ENCODE data around the gene ROPN1L. TPM values are rescaled to one million over a fixed set of nuclear protein-coding genes. Genes with fewer than 3 reads are reported as not detected.
"Not testable (repeated sequence)": the region's sequence is repeated elsewhere in the genome, so short reads cannot be mapped to it uniquely, and the experiment has no call there.

The ROPN1L gene
- under 1 TPM in 1 of 2 donors, not detected in 1; 0.18 TPM for total RNA-seq

- peak; percentile 97 to 99 for ATAC-seq
- peaks cover 0 to 12% of the 10 kb centered on the region in 2 donors for H3K36me3 Mint-ChIP-seq
- DNase-seq (ENCODE audit: low spot score in 2 of 2) = peak; percentile 83 to 86
- H3K27ac Mint-ChIP-seq = no peak within 1 kb of the TSS
- H3K9me3 Mint-ChIP-seq = no peaks in the 10 kb centered on the region
These were observed at the start of gene ROPN1L for GRCh38 chr5:10441083-10441991. Gene ROPN1L (plus strand): TSS chr5:10441879. CDS start chr5:10442168, 289 bp downstream.

- ATAC-seq; H3K9me3 Mint-ChIP-seq; DNase-seq (ENCODE audit: low spot score in 2 of 2); H3K27ac Mint-ChIP-seq: not testable (repeated sequence)
- H3K36me3 Mint-ChIP-seq = peaks cover 0 to 21% of the 10 kb centered on the region in 2 donors
These were observed 48.9 kb upstream of the ROPN1L start for GRCh38 chr5:10392567-10393328.

GRCh38 chr5:10393491-10393890, 48.2 kb upstream of the ROPN1L start:
- Mint-ChIP-seq H3K36me3 (peaks cover 0 to 21% of the 10 kb centered on the region in 2 donors), H3K27ac (no peak overlapping the region), H3K9me3 (no peaks in the 10 kb centered on the region)
- no peak for ATAC-seq
- no peak for DNase-seq (ENCODE audit: low spot score in 2 of 2)

GRCh38 chr5:10396552-10396951, 45.1 kb upstream of the ROPN1L start:
- peaks cover 0 to 17% of the 10 kb centered on the region in 2 donors for H3K36me3 Mint-ChIP-seq
- H3K9me3 Mint-ChIP-seq = no peaks in the 10 kb centered on the region
- no peak for DNase-seq (ENCODE audit: low spot score in 2 of 2)
- no peak for ATAC-seq
- H3K27ac Mint-ChIP-seq = no peak overlapping the region

- peaks cover 0 to 8% of the 10 kb centered on the region in 2 donors for H3K36me3 Mint-ChIP-seq
- H3K9me3 Mint-ChIP-seq = no peaks in the 10 kb centered on the region
- ATAC-seq = no peak
- no peak overlapping the region for H3K27ac Mint-ChIP-seq
- DNase-seq (ENCODE audit: low spot score in 2 of 2) = no peak
These were observed 41.8 kb upstream of the ROPN1L start for GRCh38 chr5:10399839-10400238.

- ATAC-seq (no peak), DNase-seq (ENCODE audit: low spot score in 2 of 2) (no peak)
- H3K9me3 Mint-ChIP-seq = no peaks in the 10 kb centered on the region
- peaks cover 0 to 8% of the 10 kb centered on the region in 2 donors for H3K36me3 Mint-ChIP-seq
- no peak overlapping the region for H3K27ac Mint-ChIP-seq
These were observed 41.3 kb upstream of the ROPN1L start for GRCh38 chr5:10400411-10400810.

GRCh38 chr5:10400831-10401230, 40.8 kb upstream of the ROPN1L start:
- H3K9me3 Mint-ChIP-seq = no peaks in the 10 kb centered on the region
- peaks cover 0 to 8% of the 10 kb centered on the region in 2 donors for H3K36me3 Mint-ChIP-seq

GRCh38 chr5:10401498-10401897, 40.2 kb upstream of the ROPN1L start:
- no peaks in the 10 kb centered on the region for H3K9me3 Mint-ChIP-seq
- peaks cover 0 to 2% of the 10 kb centered on the region in 2 donors for H3K36me3 Mint-ChIP-seq
- no peak overlapping the region for H3K27ac Mint-ChIP-seq
- ATAC-seq (peak in 1 of 2 donors; percentile 43), DNase-seq (ENCODE audit: low spot score in 2 of 2) (no peak)

More at GRCh38 chr5:10400831-10401230, 40.8 kb upstream of the ROPN1L start:
- no peak overlapping the region for H3K27ac Mint-ChIP-seq
- ATAC-seq (no peak), DNase-seq (ENCODE audit: low spot score in 2 of 2) (no peak)

- peaks cover 0 to 6% of the 10 kb centered on the region in 2 donors for H3K36me3 Mint-ChIP-seq
- no peak overlapping the region for H3K27ac Mint-ChIP-seq
- DNase-seq (ENCODE audit: low spot score in 2 of 2) (no peak), ATAC-seq (no peak)
- no peaks in the 10 kb centered on the region for H3K9me3 Mint-ChIP-seq
These were observed 37.9 kb upstream of the ROPN1L start for GRCh38 chr5:10403829-10404228.

- DNase-seq (ENCODE audit: low spot score in 2 of 2) (no peak), ATAC-seq (no peak)
- no peaks in the 10 kb centered on the region for H3K9me3 Mint-ChIP-seq
- no peak overlapping the region for H3K27ac Mint-ChIP-seq
- peaks cover 0 to 12% of the 10 kb centered on the region in 2 donors for H3K36me3 Mint-ChIP-seq
These were observed 35.0 kb upstream of the ROPN1L start for GRCh38 chr5:10406651-10407050.

- peaks cover 4 to 17% of the 10 kb centered on the region in 2 donors for H3K36me3 Mint-ChIP-seq
- no peaks in the 10 kb centered on the region for H3K9me3 Mint-ChIP-seq
- ATAC-seq (peak in 1 of 2 donors; percentile 18), DNase-seq (ENCODE audit: low spot score in 2 of 2) (no peak)
- peak overlapping the region; percentile 6 to 15 for H3K27ac Mint-ChIP-seq
These were observed 32.2 kb upstream of the ROPN1L start for GRCh38 chr5:10409504-10409903.

GRCh38 chr5:10410662-10411061, 31.0 kb upstream of the ROPN1L start:
- Mint-ChIP-seq H3K27ac (no peak overlapping the region), H3K36me3 (peaks cover 4 to 29% of the 10 kb centered on the region in 2 donors), H3K9me3 (no peaks in the 10 kb centered on the region)
- ATAC-seq (no peak), DNase-seq (ENCODE audit: low spot score in 2 of 2) (no peak)

- no peak overlapping the region for H3K27ac Mint-ChIP-seq
- H3K36me3 Mint-ChIP-seq = peaks cover 4 to 29% of the 10 kb centered on the region in 2 donors
These were observed 30.3 kb upstream of the ROPN1L start for GRCh38 chr5:10411336-10411735.

GRCh38 chr5:10416868-10417267, 24.8 kb upstream of the ROPN1L start:
- ATAC-seq (no peak), DNase-seq (ENCODE audit: low spot score in 2 of 2) (no peak)
- H3K9me3 Mint-ChIP-seq = no peaks in the 10 kb centered on the region
- H3K27ac Mint-ChIP-seq = no peak overlapping the region
- H3K36me3 Mint-ChIP-seq = peaks cover 22 to 71% of the 10 kb centered on the region in 2 donors

More at GRCh38 chr5:10411336-10411735, 30.3 kb upstream of the ROPN1L start:
- ATAC-seq = no peak
- no peak for DNase-seq (ENCODE audit: low spot score in 2 of 2)
- H3K9me3 Mint-ChIP-seq = no peaks in the 10 kb centered on the region

- DNase-seq (ENCODE audit: low spot score in 2 of 2) (no peak), ATAC-seq (peak; percentile 87 to 95)
- Mint-ChIP-seq H3K9me3 (no peaks in the 10 kb centered on the region), H3K27ac (peak overlapping the region; percentile 3 to 67), H3K36me3 (peaks cover 22 to 71% of the 10 kb centered on the region in 2 donors)
These were observed 22.9 kb upstream of the ROPN1L start for GRCh38 chr5:10418654-10419345.

GRCh38 chr5:10420468-10420867, 21.2 kb upstream of the ROPN1L start:
- Mint-ChIP-seq H3K27ac (no peak overlapping the region), H3K9me3 (no peaks in the 10 kb centered on the region), H3K36me3 (peaks cover 22 to 62% of the 10 kb centered on the region in 2 donors)
- ATAC-seq (no peak), DNase-seq (ENCODE audit: low spot score in 2 of 2) (no peak)

Data from activated naive CD4-positive, alpha-beta T cell treated with anti-CD3 and anti-CD28 coated beads, Interleukin-2, amount 50 U/mL, for 72 hours (primary cell).